ENCODE measurements around the gene NDUFA11. TPM values are rescaled to one million over a fixed set of nuclear protein-coding genes. Genes with fewer than 3 reads are reported as not detected.

Gene NDUFA11
- total RNA-seq, 5 donors from 2014 or later (not counting 1 experiment from before 2014, with no cell fraction given) = 106 to 198 (median 185) TPM

Other genes starting within 250 kb of the NDUFA11 start
- 10 to 100 TPM; 29.3 to 64.5 (median 57.0) TPM for gene MICOS13, start 223.3 kb downstream of the NDUFA11 start, total RNA-seq
- gene HSD11B1L, start 222.8 kb downstream of the NDUFA11 start, total RNA-seq = 1 to 10 TPM; 3.2 to 6.1 (median 4.4) TPM
- gene RPL36, start 213.5 kb downstream of the NDUFA11 start, total RNA-seq = 1,000 to 10,000 TPM; 1,208 to 1,613 (median 1,528) TPM
- gene LONP1, start 183.6 kb downstream of the NDUFA11 start, total RNA-seq = 10 to 100 TPM; 70.0 to 83.9 (median 81.8) TPM
- not detected for gene CATSPERD, start 183.2 kb downstream of the NDUFA11 start, total RNA-seq
- gene PRR22, start 119.0 kb downstream of the NDUFA11 start, total RNA-seq = 1 to 10 TPM; 4.7 to 6.0 (median 5.5) TPM
- 100 to 1,000 TPM in 2 of 5 donors, 10 to 100 TPM in 3; 69.9 to 153 (median 98.3) TPM for gene DUS3L, start 112.6 kb downstream of the NDUFA11 start, total RNA-seq
- gene NRTN, start 98.7 kb downstream of the NDUFA11 start, total RNA-seq = 1 to 10 TPM in 2 of 5 donors, under 1 TPM in 1, not detected in 2; 0.59 to 2.0 (median 1.6) TPM
- under 1 TPM in 3 of 5 donors, not detected in 2; 0.15 to 0.79 (median 0.35) TPM for gene FUT6, start 64.1 kb downstream of the NDUFA11 start, total RNA-seq
- gene FUT3, start 52.3 kb downstream of the NDUFA11 start, total RNA-seq = under 1 TPM in 4 of 5 donors, not detected in 1; 0.13 to 0.50 (median 0.18) TPM
- 1 to 10 TPM in 2 of 5 donors, under 1 TPM in 3; 0.23 to 2.5 (median 0.67) TPM for gene FUT5, start 33.2 kb downstream of the NDUFA11 start, total RNA-seq
- gene VMAC, start 1.1 kb upstream of the NDUFA11 start, total RNA-seq = 10 to 100 TPM; 23.8 to 35.9 (median 30.9) TPM
- gene CAPS, start 10.5 kb upstream of the NDUFA11 start, total RNA-seq = 10 to 100 TPM; 43.3 to 74.8 (median 69.8) TPM
- 100 to 1,000 TPM in 2 of 5 donors, 10 to 100 TPM in 3; 90.2 to 101 (median 98.3) TPM for gene RANBP3, start 74.3 kb upstream of the NDUFA11 start, total RNA-seq
- gene RFX2, start 206.7 kb upstream of the NDUFA11 start, total RNA-seq = 10 to 100 TPM in 1 of 5 donors, 1 to 10 TPM in 4; 4.7 to 11.6 (median 7.8) TPM
- not detected for gene ACSBG2, start 231.9 kb upstream of the NDUFA11 start, total RNA-seq